Mammary epithelial cell (primary cell): ENCODE measurements around the gene SYT17.

Source experiments
- EZH2 ChIP-seq: IDR thresholded peaks from 2 replicates; pipeline ENCODE4 v1.6.1; 2012; ENCODE audit warnings: low read length, inconsistent platforms, borderline replicate concordance
- TF ChIP-seq, protein P1 (sequence below), 2 donors: IDR thresholded peaks in 1 of 2; conservative IDR thresholded peaks in 1 of 2; 2 replicates each; pipeline ENCODE4 v1.5.1; 2011 to 2012; ENCODE audit warnings: inconsistent platforms in 2 of 2, low read length in 2 of 2, mild to moderate bottlenecking in 2 of 2, control low read depth in 1 of 2, low read depth in 1 of 2; ENCODE audit not compliant: insufficient read depth in 1 of 2; ENCODE audit errors: extremely low read depth in 1 of 2

GRCh38 chr16:19185510-19185851 is 17.4 kb downstream of the SYT17 start:
- TF ChIP-seq, protein P1, sequence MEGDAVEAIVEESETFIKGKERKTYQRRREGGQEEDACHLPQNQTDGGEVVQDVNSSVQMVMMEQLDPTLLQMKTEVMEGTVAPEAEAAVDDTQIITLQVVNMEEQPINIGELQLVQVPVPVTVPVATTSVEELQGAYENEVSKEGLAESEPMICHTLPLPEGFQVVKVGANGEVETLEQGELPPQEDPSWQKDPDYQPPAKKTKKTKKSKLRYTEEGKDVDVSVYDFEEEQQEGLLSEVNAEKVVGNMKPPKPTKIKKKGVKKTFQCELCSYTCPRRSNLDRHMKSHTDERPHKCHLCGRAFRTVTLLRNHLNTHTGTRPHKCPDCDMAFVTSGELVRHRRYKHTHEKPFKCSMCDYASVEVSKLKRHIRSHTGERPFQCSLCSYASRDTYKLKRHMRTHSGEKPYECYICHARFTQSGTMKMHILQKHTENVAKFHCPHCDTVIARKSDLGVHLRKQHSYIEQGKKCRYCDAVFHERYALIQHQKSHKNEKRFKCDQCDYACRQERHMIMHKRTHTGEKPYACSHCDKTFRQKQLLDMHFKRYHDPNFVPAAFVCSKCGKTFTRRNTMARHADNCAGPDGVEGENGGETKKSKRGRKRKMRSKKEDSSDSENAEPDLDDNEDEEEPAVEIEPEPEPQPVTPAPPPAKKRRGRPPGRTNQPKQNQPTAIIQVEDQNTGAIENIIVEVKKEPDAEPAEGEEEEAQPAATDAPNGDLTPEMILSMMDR (conservative IDR thresholded peaks at IDR 0.05 in 1 of 2, IDR thresholded peaks at IDR 0.05 in 1 of 2; ENCODE audit: extremely low read depth in 1 of 2, insufficient read depth in 1 of 2, low read depth in 1 of 2, low read length in 2 of 2), result no peak
- no peak for TF ChIP-seq EZH2
